Transverse colon (tissue), 4 donors: ENCODE data around the gene PGM5.

Source experiments
- CTCF ChIP-seq, 5 experiments: fragments of 200-600 bp in 3 of 5; fragments of 450-650 bp in 2 of 5; sonication (generic) in 3 of 5; IDR thresholded peaks; 1 replicate in 2 of 5; 2 replicates in 3 of 5; pipeline ENCODE4 v1.5.1; 2016 to 2017; ENCODE audit warnings: antibody characterized with exemption in 5 of 5, inconsistent platforms in 3 of 5, mild to moderate bottlenecking in 2 of 5, moderate library complexity in 1 of 5
- EP300 ChIP-seq: sonication (generic); formaldehyde crosslinking; IDR thresholded peaks from one replicate; pipeline ENCODE4 v1.6.1; 2017; ENCODE audit warnings: antibody characterized with exemption, low read depth
- POLR2A ChIP-seq: fragments of 450-650 bp; IDR thresholded peaks from one replicate; pipeline ENCODE4 v1.6.1; 2016; ENCODE audit warnings: antibody characterized with exemption, mild to moderate bottlenecking, moderate library complexity
- POLR2AphosphoS5 ChIP-seq, 3 donors: sonication (generic); formaldehyde crosslinking; IDR thresholded peaks; one replicate each; pipeline ENCODE4 v1.6.1; 2016; ENCODE audit warnings: antibody characterized with exemption in 3 of 3

GRCh38 chr9:68429631-68430030 is 73.2 kb downstream of the PGM5 start:
- no peak for TF ChIP-seq POLR2A
- no peak for TF ChIP-seq CTCF (IDR thresholded peaks at IDR 0.05)
- no peak for TF ChIP-seq EP300
- no peak for TF ChIP-seq POLR2AphosphoS5 (IDR thresholded peaks at IDR 0.05)
